Stimulated activated CD4-positive, alpha-beta T cell treated with anti-CD3 and anti-CD28 coated beads, TNF-alpha, amount 100 ng/mL, for 48 hours (primary cell): ENCODE results near the gene GAS1.
A peak's percentile ranks its signal among the peaks of the same experiment; 100 is the strongest.

Experiments
- DNase-seq, 3 donors: peaks; one replicate each; pipeline ENCODE4 v3.0.0-alpha.2; 2020; ENCODE audit warnings: low read depth in 3 of 3

The GAS1 gene

GRCh38 chr9:86965636-86966395 lies 18.5 kb upstream of the GAS1 start:
- DNase-seq = no peak

- no peak for DNase-seq
Measured at GRCh38 chr9:86962692-86963091, 15.4 kb upstream of the GAS1 start.

- DNase-seq = no peak
Measured at GRCh38 chr9:86960938-86961337, 13.6 kb upstream of the GAS1 start.

- DNase-seq = no peak
Measured at GRCh38 chr9:86958203-86958602, 10.9 kb upstream of the GAS1 start.

GRCh38 chr9:86955561-86955960 lies 8.3 kb upstream of the GAS1 start:
- DNase-seq = no peak

- no peak for DNase-seq
Measured at GRCh38 chr9:86955042-86955441, 7.7 kb upstream of the GAS1 start.

GRCh38 chr9:86953181-86953580 lies 5.9 kb upstream of the GAS1 start:
- no peak for DNase-seq

GRCh38 chr9:86948074-86948929 lies 996 bp upstream of the GAS1 start:
- DNase-seq = peak; percentile 45 to 58 (median 53)

GRCh38 chr9:86946201-86947145 lies 833 bp downstream of the GAS1 start:
- DNase-seq = peak; percentile 16 to 51 (median 37)

GRCh38 chr9:86945728-86946200 lies 1.5 kb downstream of the GAS1 start:
- peak in 1 of 3 donors; percentile 13 for DNase-seq

- no peak for DNase-seq
Measured at GRCh38 chr9:86944796-86945727, 2.2 kb downstream of the GAS1 start.

- no peak for DNase-seq
Measured at GRCh38 chr9:86943201-86944113, 3.8 kb downstream of the GAS1 start.

GRCh38 chr9:86942281-86943200 lies 4.8 kb downstream of the GAS1 start:
- DNase-seq = no peak

GRCh38 chr9:86941197-86941596 lies 6.1 kb downstream of the GAS1 start:
- DNase-seq = no peak

GRCh38 chr9:86940774-86941173 lies 6.5 kb downstream of the GAS1 start:
- DNase-seq = no peak

GRCh38 chr9:86939891-86940290 lies 7.4 kb downstream of the GAS1 start:
- DNase-seq = no peak

GRCh38 chr9:86939321-86939720 lies 8.0 kb downstream of the GAS1 start:
- no peak for DNase-seq

GRCh38 chr9:86938780-86939179 lies 8.5 kb downstream of the GAS1 start:
- DNase-seq = no peak
